NT2/D1 (cell line): ENCODE measurements around the gene NPHS1.

ENCODE experiments used
- SUZ12 ChIP-seq: IDR thresholded peaks from 2 replicates; pipeline ENCODE4 v1.6.1; 2011; ENCODE audit not compliant: insufficient read length, insufficient read depth; ENCODE audit errors: extremely low read depth
- ZNF274 ChIP-seq: IDR thresholded peaks from 2 replicates; pipeline ENCODE4 v1.6.1; 2011; ENCODE audit warnings: mild to moderate bottlenecking, low read depth, low read length

DNA sequence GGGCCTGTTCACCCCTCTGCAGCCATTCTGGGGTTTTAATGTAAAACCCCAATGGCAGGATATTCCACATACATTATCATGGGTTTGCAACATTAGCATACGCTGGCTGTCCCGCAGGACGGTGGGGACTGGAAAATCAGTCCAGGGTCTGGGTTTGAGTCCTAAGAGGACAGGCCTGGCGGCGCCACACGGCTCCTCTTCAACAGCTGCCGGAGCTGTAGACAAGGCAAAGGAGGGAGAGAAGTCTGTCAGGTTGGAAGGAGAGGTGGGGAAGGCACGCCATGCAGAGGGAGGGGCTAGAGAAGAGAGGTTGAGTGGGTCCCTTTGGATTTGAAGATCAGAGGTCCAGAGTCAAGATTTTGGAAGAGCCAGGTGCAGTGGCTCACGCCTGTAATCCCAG is 36.1 kb upstream of the NPHS1 start:
- TF ChIP-seq ZNF274 (no peak), SUZ12 (no peak)
